HG02571 (cell line): ENCODE results near the gene CAMKMT.

Experiments
- ATAC-seq: cut with Tn5 transposase; IDR thresholded peaks from one replicate; pipeline ENCODE4 v1.9.1; 2021; ENCODE audit warnings: mild to moderate bottlenecking, moderate library complexity; ENCODE audit not compliant: unreplicated experiment

The CAMKMT gene

DNA sequence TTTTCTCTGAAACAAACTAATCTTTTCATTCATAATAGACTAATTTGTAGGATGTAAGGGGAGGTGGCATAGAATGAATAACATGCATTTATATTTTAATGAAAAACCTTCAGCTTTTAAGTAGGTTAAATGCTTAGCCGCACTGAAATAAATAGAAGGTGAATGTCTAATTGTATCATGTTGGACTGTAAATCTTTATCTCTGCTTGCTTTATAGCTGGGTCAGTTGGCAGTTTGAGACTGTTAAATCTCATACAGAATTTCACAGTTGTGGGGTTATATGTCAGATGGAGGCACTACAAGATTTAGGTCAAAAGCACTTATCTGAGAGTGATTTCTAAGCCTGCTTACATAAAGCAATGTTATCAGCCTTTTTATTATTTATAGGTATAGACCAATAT is 405.0 kb downstream of the CAMKMT start:
- ATAC-seq: no peak

DNA sequence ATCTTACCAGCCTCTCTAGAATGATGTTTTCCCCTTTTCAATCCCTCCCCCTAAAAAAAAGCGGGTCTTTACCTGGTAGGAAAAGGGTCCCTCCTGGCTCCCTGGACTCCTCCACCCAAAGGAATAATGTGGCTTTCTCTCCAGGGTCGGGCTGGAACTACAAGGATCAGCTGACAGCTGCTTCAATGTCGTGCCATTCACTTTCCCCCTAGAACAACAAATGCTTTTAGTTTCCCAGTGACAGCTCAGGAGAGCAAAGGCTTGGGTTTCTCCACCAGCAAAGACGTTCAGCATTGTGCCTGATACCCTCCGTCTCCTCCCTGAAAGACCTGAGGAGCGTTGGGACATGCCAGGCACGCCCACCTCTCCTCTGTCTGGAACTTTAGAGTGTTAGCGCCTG is 405.9 kb downstream of the CAMKMT start:
- no peak for ATAC-seq

DNA sequence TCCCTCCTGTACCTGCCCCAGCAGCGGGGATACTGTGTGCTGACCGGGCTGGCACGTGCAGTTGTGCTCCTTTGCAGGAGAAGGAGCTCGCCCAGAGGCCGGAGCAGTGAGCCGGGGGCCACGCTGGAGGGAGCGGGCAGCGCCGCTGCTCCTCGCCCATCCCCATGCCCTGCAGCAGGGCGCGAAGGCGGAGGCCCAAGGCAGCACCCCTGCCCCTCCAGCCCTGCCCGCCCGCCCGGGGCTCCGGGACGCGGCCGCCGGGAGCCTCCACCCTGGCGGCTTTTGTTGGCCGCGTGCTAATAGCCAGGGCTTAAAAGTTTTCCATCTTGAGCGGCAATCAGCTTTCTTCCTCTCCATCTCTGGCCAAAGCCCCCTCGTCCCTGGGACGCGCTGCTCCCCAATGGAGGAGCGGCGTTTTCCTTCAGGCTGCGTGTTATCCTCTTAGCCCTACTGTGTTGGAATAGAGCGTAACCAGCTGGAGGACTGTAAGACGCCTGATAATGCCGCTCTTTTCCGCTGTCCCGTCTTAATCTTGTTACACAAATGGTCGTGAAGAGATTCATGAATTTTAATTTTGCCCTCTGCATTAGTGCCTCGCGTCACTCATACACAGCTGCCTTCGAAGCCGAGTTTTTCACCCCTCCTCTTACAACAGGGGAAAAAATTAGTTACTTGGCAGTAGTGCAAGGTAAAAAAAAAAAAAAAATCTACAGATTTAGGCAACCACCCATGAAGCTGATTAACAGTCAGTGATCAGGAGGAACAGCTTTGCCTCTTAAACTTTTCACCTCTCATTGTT is 406.9 kb downstream of the CAMKMT start:
- no peak for ATAC-seq

DNA sequence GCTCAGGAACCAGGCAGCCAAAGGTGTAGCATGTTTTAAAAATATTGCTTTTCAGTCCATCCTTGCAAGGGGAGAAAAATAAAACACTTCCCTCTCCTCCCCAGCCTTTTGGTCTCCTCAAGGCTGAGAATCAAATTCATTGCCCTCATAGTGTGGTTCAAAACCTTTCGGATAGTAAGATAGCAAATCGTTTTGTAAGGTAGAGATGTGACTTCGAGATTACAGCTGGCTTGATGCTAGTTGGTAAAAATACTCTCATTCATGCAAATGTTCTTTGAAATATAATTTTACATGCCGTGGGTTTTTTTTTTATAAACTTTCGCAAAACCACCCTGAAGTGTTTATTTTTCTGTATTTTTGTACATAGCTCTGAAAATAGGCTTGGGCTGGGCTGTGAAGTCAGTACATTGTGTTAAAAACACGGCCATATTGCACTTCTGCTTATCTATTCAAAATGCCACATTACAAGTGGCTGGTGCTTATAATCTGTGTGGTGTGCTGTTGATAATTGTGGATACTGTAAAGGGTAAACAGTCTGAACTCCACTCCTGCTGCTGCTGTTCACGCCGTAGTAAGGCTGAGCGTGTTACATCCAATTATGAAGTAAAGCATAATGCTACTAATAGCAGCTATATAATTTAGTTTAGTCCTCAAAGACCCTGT is 407.7 kb downstream of the CAMKMT start:
- no peak for ATAC-seq

DNA sequence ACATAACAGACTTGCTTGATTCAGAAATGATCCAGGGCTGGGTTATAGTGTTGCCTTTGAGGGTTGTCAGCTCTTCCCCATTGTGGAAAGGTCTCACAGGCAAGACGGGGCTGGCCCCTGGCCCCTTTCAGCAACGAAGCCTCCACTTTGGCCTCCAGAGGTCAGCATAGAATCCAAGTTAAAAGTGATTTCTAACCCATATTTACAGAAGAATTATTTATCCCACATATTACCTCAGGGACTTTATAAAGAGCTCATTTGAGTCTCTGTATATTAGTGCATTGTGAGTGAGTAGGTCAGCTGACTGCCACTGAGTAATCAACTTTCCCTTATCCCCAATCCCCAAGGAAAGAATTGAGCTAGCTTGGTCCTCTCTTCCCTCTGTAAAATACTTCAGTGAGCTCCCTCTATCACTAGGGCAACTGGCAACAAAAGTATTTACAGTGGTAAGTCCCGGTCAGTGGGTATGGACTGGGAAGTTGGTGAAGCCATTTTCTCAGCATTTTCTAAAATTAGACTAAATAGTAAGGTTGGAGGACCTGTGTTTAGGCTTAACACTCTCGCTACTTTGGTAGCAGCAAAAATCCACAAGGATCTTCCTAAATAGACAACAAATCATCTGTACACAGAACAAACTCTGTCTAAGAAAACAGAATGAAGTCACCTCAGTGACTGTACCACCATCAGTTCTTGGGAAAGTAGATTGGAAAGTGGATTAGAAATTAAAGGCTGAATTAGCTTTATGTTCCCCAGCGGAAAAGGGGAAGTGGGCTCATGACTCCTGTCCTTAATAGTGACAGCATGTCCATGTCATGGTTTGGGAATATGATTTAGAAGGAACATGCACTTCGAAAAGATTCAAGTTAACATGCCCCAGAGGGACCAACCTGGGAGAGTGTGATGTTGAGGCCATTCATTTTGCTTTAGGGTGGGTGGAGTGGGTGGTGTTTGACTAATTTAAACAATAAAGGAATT is 408.8 kb downstream of the CAMKMT start:
- ATAC-seq: no peak

DNA sequence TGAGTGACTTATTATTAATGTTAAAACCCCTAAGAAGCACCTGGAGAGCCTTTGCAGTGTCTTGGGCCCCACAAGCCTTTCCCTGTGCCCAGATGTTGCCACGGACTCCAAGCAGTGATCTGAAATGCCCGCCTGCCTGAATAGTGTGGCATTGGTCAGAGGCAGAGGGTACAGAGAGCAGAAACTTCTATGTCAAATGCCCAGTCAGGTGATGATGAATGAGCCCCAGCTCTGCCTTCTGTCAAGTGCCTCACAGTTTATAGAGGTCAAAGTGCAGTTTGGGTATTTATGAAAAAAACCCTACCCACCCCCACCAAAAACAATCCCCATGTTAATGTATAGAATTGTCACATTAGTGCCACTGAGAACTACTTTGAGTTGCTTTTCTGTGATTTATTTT is 409.8 kb downstream of the CAMKMT start:
- no peak for ATAC-seq

DNA sequence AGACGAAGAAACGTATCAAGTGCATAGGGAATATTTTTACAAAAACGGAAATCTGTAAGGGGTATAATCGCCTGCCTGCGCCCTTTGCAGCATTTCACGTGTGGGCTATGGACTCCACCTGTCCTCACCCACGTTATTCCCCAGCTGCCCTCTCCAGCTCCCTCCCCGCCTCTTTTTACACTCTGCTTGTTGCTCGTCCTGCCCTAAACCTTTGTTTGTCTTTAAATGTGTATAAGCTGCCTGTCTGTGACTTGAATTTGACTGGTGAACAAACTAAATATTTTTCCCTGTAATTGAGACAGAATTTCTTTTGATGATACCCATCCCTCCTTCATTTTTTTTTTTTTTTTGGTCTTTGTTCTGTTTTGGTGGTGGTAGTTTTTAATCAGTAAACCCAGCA is 410.4 kb downstream of the CAMKMT start:
- no peak for ATAC-seq

DNA sequence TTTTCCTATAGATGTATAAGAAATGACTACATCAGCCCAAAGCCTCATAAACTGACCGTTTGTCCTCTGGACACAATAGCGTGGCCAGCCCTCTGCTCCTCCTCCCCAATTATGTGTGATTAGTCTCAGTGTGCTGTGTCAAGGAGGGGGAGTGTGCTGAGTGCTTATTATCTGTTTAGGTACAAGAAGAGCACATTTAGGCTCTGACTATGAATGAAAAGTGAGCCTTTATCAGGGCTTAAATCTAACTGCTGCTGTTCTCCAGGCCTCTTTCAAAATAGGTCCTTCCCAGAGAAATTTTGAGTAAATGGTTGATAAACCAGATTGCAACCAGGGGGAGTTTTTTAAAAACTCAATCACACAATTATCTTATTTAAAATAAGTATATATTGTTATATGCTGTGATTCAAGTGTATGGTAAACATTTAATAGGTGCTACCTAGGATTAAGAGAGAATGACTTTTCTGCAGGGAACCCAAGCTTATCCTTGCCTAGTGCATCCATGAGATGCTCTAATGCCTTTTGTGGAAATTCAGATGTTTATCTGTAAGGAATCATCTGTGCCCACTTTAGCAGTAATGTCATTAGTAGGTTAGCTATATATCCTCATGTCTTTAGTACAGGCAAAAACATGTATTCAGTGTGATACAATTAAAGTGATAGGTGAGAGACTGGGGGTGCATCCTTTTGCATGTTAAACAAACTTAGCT is 411.1 kb downstream of the CAMKMT start:
- ATAC-seq: no peak

DNA sequence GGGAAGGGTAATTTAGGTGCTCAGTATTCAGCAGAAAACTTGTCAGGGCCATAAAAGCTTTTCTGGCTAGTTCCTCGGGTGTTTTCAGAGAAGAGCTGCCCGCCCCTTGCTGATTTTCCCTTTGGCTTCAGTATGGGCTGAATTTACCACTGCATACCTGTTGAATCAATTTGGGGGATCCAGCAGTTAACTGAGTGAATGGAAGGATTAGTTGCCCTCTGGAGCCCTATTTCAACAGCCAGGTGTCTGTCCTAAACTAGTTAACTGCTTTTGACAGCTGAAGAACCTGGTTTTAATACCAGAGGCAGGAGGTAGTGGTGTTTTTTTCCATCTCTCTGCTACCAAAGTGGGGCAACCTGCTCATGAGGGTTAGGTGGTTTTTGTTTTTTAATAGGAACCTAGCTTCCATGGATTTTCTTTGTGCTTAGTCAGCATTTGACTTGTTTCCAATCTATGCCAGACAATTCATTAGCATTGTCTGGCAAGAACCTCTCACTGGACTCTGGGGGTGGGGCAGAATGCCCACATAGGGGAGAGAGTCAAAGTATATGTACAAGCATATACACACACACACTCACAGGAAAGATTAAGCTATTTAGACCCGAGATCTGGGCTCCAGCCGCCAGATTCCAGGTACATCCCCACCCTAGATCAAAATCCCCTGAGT is 413.2 kb downstream of the CAMKMT start:
- ATAC-seq: no peak

DNA sequence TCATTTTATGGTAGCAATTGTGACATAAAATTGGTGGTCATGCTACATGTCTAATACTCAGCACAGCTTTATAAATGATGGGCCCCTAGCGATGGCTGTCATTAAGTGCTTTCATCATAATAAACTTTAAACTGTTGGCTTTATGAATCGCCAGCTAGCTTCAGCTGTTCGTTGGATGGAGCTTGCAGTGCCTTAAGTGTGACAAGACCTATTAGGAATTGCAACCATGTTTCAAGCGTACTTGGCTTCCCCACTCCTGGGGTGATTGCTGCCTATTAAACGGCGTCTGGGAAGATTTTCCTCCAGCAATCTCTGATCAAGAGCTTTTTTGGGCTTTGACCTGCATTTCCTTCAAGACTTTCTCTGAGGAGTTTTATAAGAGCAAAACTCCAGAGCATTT is 415.3 kb downstream of the CAMKMT start:
- ATAC-seq: no peak

DNA sequence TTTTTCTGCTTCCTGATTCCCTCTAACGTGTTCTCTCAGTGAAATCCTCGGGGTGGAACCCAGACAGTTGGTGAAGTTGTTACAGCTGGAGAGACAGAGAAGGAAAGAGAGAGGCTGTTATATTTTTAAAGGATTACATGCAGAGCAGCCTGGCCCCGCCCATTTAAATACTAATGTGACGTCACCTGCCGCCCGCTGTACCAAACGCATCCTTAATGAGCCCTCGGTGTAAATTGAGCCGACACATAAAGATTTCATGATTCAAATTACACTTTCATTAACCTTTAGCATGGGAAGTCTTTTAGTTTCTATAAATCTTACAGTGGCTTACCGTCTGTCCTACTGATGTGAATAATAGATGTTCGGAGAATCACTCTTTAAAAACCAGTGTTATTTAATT is 415.8 kb downstream of the CAMKMT start:
- no peak for ATAC-seq

DNA sequence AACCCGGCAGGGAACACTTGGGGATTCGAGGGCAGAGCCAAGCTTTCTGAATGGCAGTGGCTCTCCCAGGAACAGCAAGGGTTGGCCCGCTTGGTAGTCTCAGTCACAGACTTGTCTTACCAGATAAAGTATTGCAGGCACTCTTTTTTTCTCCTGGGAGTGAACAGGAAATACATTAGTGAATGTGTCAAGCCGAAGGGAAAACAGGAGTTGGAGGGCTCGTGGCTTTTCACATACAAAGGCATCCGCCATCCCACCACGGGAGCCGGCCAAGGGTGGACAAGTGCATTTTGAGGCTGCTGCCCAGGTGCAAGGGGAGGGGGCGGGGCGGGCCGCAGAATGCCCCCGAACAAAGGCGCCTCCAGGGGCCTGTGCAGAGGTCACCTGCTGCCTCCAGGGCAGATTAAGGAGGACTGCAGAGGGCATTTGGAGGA is 416.5 kb downstream of the CAMKMT start:
- ATAC-seq: peak; percentile 46

DNA sequence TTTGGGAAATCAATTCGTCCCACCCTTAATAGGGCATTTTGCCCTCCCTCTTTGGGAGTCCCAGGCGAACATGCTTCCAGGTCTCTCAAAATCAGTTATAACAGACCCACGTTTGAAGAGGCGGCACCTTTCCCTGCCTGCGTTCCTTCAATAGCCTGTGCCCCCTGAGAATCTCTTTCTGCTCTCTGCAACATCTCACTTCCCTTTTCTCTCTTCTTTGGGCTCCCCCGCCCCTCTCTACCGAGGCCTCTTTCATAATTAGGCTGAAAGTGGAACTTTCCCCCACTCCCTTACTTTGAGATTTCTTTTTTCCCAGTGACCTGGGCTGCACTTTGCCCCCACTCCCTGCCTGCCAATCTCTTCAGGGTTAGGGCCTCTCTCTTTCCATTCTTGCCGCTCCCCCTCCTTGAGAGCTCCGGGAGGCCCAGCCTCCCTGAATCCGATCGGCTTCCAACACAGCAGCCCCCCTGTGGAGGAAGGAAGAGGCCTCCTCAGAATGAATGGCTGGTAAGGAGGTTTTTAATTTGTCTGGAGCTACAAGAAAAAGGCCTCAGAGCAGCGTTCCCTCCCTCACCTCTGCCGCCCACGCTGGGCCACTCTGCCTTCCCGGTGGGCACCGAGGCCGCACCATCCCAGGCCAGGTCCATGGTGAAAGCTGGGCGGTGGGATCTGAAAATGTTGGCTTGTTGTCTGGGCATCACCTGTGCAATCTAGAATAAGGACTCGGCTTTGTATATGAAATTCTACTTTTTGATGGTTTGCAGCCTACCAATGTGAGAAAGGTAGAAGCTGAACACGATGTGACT is 417.1 kb downstream of the CAMKMT start:
- peak; percentile 97 for ATAC-seq

DNA sequence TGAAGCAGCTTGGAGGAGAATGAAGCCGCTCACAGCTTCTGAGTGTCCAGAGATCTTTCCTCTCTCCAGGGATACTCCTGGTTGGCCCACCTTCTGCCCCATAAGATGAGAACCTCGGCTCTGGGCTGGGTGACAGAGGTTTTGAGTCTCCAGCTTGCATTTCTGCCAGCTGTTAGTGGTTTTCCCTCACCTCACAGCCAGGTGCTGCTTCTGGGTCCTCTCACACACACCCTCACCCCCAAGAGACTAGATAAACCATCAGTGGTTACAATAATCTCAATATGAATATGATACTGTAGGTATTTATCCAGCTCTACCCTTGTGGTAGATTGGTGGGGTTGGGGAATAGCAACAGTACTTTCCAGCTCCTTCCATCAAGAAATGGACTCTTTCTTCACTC is 418.0 kb downstream of the CAMKMT start:
- no peak for ATAC-seq

DNA sequence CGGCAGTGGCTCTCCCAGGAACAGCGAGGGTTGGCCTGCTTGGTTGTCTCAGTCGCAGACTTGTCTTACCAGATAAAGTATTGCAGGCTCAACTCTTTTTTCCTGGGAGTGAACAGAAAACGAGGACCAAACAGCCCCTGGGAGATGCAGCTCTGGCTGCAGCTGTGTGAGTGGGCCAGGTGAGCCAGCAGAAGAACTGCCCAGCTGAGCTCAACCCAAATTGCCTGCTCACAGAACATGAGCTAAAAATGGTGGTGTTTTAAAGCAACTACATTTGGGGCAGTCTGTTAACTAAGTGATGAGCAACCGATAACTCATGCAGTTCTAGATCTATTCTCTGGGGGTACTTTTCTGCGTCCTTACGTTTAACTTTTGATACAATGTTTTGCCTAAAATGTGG is 418.7 kb downstream of the CAMKMT start:
- no peak for ATAC-seq

DNA sequence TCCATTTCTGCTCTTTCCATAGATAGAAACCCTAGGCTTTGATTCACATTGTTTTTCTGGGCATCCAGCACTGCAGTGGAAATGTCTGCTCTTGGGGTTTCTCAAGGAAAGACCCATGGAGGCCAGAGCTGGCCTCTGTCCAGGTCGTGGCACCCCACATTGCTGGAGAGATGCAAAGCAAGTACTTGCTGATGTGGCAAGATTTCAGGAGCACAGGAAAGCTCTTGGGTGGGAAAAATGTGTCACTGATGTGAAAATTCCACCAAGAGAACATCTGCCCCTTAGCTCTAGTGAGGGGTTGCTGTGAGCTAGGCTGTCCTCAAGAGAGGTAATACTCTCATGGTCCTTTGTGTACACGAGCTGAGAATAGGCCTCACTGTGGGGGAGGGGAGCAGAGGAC is 423.7 kb downstream of the CAMKMT start:
- no peak for ATAC-seq

DNA sequence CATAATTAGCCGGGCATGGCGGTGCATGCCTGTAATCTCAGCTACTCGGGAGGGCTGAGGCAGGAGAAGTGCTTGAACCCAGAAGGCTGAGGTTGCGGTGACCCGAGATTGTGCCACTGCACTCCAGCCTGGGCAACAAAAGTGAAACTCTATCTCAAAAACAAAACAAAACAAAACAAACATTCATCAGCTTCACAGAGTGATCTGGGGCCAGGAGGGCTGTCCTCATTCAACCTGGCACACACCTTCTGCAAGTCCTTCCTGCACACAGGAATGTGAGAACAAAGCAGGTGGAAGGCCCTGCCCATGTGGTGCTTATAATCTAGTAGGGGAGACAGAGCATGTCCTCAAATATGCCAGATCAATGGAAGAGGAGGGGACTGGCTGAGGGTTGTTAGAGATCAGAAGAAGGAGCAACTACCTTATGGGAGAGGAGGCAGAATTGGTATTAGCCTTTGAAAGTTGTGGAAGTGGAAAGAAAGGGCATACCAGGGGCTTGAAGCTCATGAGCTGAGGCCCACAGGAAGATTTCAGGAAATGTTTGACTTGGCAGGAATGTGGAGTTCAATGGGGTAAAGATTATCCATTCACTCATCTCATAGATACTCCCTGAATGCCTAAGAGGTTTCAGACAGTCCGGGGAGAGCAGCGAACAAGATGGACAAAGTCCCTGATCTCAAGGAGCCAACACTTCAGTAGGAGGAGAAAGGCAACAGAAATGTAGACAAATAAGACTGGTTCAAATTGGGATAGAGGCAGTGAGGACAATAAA is 424.5 kb downstream of the CAMKMT start:
- ATAC-seq: no peak

DNA sequence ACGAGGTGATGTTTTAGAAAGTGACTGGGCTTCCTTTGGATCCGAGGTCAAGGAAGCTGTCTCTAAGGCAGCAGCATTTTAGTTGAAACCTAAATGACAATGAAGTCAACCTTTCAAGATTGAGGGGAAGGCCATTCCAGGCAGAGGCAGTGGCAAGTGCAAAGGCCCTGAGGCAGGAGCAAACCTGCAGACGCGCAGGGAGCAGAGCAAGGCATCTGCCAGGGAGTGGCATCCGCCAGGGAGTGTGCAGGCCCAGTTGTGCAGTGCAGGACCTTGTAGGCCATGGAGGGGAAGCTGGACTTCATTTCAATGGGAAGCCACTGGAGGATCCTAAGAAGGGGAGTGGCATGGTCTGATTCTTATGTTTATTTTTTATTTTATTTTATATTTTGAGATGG is 425.1 kb downstream of the CAMKMT start:
- no peak for ATAC-seq

DNA sequence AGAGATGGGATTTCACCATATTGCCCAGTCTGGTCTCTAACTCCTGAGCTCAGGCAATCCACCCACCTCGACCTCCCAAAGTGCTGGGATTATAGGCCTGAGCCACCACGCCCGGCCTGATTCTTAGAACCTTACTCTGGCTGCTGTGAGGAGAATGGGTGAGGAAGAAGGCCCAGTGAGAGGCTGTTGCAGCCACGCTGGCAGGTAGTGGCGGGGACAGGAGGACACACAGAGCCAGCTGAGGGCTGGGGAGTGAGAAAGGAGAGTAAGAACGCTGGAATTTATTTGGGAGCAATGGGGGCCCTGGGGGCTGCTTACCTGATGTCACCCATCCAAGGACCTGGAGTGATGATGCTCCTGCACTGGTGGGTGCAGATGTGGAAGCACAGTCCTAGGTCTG is 425.9 kb downstream of the CAMKMT start:
- no peak for ATAC-seq
